ENCODE results near the gene KLHL36.

The KLHL36 gene

DNA sequence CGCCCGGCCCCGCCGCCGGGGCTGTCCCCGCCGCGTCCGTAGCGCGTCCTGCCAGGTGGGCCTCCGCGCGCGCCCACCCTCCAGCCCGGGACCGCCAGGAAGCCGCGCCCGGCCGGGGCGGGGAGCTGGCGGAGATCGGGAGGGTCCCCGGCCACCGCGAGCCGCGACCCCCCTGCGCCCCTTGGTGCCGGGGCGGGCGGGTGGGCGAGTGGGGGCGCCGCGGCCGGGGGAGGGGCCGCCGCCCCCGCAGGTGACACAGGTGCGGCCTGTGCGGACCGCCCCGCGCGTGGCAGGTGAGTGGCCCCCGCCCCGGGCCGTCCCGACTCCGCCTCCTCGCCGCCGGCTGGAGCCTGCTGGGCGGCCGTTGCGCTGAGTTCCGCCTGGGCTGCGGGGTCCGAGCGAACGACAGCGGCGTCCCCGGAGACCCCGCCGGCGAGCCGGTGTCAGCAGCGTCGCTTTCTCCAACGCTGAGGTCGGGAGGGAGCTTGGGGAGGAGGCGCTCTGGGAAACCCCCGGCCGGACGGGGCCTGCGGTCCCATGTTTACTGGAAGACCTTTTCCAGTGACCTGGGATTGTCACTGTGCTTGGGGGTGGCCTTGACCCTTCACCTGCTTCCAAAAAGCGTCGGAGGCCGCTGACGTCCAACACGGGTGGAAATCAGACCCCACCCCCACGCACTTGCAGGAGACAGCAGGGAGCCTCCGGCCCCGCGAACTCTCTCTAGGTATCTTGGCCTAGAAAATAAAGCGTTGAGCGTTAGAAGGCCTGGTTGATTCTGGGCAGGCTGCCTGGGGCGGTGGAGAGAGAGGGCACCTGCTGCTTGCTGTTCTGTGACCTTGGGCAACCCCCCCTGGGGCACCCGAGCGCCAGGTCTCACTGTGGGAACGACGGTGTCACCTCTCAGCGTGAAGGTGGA is 542 bp downstream of the KLHL36 start:
- no peak for DNase-seq (ENCODE audit: low read depth)

DNA sequence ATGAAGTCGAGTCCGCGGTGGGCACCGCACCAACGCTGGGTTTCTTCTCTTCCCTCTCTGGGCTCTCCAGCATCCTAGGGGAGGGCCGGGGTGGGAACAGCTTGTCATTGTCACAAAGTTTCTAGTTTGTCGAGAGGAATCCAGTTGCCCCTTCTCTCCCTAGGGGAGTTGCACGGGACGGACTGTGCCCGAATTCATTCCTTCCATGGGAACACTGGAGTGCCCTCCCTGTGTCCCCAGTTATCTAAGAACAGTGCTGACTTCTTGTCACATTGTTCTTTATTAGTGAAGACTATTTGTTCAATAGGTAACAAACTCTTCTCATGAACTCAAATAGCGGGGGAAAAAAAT is 1.2 kb downstream of the KLHL36 start:
- DNase-seq (ENCODE audit: low read depth): no peak

DNA sequence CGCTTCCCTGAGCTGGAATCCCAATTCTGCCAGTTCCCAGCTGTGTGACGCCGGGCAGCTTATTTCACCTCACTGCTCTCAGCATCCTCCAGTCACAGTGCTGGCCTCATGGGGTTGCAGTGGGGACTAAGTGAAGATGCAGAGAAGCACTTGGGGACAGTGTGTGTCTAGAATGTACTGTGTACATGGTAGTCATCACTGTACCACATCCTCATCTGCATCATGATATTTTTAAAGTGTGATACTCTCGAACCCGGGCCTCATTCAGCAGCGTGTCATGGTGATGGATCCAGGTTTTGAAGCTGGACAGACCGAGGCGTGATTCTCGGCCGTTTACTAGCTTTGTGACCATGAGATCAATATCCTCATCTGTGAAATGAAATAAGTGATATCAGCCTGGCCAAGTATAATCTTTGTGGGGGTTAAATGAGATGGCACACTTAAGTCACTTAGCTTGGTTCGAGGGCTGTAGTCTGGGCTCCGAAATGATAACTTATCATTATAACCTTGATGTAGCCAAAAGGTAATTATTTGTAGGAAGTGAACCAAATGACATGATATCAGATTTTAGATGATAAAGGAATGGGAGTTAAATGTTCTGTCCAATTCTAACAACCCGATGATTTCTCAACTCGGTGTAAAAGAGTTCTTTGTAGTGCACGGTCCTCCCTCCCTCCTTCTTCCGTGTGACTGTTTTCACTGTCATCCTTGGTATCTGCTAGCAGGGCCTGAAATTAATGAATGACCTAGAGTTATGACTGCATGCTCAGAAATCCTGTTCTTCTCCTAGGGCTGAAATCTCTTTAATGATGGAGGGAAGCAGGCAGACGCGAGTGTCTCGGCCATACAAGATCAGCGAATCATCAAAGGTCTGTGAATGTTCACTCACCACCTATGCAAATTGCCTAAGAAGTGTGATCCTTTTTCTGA is 2.0 kb downstream of the KLHL36 start:
- no peak for DNase-seq (ENCODE audit: low read depth)

DNA sequence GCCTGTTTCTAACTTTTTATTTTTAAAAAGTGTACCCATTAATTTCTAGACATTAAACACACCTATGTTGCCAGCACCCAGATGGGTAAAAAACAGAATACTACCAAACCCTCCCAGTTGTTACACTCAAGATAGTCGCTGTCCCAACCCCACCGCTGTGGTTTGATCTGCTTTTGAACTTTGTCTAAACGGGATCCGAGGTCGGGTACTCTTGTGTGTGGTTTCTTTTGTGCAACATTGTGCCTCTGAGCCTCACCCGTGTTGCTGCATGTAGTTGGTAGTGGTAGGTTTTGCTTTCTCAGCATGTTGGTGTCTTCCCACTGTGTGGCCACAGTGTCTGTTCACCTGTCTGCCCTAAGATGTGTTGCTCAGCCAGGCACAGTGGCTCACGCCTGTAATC is 4.3 kb downstream of the KLHL36 start:
- no peak for DNase-seq (ENCODE audit: low read depth)

DNA sequence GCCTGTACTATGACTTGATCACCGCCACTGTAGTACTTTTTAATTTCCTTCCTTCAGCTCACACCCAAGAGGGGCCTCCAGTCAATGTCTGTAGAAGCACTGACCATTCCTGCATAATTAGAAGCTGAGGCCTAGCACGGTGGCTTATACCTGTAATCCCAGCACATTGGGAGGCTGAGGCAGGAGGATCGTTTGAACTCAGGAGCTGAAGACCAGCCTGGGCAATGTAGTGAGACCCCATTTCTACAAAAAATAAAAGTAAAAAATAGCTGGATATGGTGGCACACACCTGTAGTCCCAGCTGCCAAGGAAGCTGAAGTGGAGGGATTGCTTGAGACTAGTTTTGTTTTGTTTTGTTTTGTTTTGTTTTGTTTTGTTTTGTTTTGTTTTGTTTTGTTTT is 5.9 kb downstream of the KLHL36 start:
- DNase-seq (ENCODE audit: low read depth): no peak

DNA sequence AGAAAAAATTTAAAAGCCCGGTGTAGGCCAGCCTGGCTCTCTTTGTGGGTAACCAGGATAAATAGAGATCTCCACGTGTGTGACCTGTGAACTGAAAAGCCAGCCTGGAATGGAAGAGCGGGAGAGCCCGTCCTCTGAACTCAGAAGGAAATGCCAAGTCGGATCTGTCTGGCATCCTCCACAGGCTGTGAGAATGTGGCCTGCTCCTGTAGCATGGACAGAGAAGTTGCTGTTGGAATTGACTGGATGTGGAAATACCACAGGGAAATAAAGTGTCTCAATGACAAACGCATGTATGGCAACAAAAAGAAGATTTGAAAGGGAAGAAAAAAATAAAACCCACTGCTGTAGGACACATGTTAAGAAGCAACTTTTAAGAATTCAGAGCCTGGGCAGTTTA is 6.7 kb downstream of the KLHL36 start:
- no peak for DNase-seq (ENCODE audit: low read depth)

DNA sequence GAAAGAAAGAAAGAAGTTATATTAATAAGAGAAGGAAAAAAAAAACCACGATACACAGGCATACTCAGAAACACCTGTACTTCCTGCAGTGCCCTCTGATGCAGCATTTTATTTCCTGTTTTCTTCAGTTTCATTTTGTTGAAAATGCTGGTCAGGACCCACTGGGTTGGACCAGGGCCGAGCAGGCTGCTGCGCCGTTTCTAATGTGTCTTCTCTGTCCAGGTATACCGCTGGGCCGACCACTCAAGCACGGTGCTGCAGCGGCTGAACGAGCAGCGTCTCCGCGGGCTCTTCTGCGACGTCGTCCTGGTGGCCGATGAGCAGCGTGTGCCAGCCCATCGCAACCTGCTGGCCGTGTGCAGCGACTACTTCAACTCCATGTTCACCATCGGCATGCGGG is 8.3 kb downstream of the KLHL36 start:
- DNase-seq (ENCODE audit: low read depth): no peak

DNA sequence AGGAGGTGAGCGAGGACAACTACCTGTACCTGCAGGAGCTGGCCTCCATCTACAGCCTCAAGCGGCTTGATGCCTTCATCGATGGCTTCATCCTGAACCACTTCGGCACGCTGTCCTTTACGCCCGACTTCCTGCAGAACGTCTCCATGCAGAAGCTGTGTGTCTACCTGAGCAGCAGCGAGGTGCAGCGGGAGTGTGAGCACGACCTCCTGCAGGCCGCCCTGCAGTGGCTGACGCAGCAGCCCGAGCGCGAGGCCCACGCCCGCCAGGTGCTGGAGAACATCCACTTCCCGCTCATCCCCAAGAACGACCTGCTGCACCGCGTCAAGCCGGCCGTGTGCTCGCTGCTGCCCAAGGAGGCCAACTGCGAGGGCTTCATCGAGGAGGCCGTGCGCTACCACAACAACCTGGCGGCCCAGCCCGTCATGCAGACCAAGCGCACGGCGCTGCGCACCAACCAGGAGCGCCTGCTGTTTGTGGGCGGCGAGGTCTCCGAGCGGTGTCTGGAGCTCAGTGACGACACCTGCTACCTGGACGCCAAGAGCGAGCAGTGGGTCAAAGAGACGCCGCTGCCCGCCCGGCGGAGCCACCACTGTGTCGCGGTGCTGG is 9.0 kb downstream of the KLHL36 start:
- no peak for DNase-seq (ENCODE audit: low read depth)

DNA sequence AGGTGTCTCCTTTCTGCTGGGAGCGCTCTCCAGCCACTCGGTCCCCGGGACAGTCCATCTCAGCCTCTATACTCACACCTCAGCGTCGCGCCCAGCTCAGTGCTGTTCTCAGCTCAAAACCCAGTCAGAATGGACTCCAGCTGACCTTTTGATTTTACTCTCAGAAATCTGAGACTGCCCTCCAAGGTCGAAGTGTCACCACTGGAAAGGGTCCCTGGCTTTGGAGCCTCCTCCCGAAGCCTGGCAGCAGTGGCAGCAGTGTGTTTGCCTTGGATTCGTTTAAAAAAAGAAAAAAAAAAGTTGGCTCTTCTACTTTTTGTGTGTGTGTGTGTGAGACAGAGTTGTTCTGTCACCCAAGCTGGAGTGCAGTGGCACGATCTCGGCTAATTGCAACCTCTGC is 10.4 kb downstream of the KLHL36 start:
- DNase-seq (ENCODE audit: low read depth): no peak

DNA sequence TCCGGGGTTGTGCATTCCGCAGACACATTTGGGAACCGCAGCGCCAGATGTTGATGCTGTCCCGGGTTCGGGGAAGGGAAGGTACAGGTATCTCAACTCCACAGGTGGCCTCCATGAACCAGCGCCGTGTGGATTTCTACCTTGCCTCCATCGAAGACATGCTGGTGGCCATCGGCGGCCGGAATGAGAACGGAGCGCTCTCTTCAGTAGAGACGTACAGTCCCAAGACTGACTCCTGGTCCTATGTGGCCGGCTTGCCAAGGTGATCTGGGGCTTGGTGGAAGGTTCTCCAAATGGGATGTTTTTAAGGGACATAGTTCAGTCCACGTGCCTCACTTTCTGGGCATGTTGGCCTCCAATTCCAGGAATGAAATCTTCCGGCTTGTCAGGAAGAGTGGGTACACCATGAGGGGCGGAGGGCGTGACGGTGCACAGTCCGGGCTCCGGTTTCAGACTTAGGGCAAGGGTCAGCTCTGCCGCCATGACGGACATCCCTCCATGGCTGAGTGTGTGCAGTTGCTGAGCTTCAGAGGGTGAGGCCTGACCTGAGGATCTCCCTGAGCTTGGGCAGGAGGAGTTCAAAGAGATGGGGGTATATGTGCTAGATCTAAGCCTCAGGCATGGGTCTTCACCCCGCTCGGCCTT is 11.5 kb downstream of the KLHL36 start:
- no peak for DNase-seq (ENCODE audit: low read depth)

DNA sequence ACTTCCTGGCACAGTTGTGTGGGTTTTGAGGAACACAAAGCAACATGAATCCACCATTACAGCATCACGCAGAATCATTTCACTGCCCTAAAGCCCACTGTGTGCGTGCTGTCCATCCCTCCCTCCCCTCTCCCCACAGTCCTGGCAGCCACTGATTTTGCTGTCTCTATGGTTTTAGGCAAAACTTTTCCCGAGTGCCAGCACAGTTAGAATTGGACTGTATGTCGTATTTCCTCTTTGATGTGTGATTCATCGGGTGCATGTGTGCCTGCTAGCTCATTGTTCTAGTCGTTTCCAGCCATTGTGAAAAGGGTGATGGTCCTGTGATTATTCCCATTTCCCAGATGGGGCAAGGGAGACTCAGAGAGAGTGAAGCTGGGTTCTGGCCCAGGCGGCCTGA is 12.7 kb downstream of the KLHL36 start:
- no peak for DNase-seq (ENCODE audit: low read depth)

DNA sequence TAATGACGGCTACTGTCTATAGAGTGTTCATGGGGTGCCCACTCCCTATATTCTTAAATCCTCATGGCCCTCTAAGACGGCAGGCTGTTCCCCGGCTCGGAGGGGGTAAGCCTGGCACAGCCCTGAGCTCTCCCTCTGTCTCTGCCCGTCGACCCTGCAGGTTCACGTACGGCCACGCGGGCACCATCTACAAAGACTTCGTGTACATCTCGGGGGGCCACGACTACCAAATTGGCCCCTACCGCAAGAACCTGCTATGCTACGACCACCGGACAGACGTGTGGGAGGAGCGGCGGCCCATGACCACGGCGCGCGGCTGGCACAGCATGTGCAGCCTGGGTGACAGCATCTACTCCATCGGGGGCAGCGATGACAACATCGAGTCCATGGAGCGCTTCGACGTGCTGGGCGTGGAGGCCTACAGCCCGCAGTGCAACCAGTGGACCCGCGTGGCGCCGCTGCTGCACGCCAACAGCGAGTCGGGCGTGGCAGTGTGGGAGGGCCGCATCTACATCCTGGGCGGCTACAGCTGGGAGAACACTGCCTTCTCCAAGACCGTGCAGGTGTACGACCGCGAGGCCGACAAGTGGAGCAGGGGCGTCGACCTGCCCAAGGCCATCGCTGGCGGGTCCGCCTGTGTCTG is 13.2 kb downstream of the KLHL36 start:
- DNase-seq (ENCODE audit: low read depth): no peak

DNA sequence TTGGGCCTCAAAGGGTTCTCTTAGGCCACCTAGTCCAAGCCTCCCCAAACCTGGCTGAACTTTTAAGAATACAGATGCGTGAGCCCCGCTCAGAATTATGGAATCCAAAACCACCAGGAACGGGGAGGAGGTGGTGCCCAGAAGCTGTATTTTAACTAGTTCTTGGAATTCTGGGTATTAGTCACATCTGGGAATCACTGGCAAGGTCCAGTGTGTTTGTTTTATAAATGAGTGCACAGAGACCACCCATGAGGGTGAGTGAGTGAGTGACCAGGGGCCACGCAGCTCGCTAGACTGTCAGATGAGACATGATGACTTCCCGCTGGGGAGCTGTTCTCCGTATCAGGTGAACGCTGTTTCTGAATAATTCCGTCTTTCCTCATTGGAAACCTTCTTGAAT is 14.2 kb downstream of the KLHL36 start:
- DNase-seq (ENCODE audit: low read depth): no peak

DNA sequence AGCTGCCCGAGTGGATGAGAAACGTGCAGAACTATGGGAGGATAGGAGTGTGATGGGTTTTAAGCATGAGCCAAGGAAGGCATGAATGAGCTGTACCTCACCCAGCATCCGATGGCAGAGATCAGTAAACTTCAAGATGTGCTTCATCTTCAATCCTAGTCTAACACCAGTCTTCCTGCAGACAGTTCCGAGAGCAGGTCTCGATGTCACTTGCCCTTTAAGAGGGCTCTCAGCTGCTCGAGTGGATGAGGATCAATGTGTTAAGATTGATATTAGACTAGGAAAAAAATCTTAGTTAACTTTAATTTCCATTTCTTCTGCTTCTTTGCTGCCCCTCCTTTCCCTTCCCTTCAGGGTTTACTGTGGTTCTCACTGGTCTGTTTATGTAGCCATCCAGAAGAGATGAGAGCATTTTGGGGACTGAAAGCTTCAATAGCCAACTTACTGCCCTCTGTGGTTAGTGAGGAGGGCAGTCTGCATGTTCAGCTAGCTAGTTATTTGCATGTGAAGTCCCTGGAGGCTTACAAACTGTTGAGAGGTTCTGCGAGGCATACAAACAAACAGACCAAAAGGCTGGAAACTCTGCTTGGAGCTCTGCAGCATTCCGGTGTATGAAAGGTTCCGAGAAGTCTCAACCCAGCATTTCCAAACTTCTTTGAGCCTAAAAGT is 15.3 kb downstream of the KLHL36 start:
- no peak for DNase-seq (ENCODE audit: low read depth)

DNA sequence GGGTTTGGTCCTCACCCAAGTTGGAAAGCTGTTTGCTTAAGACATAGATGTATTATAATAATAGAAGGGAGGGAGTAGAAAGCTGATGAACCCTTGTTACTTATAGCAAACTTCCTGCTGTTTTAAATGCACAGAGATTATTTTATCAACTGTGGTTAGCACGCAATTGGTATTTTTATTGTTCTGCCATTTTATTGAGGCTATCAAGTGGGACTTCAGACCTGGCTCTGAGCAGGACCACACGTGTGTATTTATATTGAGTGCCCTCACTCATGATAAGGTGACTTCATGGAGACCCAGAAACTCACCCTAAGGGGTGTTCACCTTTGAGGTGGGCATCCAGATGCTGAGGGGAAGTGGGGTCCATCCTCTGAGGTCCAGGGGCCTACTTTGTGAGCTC is 17.0 kb downstream of the KLHL36 start:
- no peak for DNase-seq (ENCODE audit: low read depth)

DNA sequence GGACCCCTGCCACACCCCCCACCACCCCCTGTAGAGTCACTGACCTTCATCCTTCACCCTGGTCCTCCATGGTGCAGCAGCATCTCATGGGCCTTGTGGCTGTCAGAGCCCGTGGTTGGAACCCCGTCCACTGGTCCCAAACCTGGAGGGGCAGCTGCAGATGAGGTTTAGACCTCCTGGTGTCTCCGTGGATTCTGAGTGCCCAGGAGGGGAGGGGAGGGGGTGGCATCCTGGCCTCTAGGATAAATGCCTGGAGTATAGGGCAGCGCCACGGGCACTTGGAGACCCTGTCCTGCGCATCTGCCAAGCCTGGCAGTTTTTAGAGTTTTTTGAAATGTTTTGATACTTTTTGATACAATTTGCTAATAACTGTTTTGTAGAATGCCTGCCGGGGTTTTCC is 17.5 kb downstream of the KLHL36 start:
- DNase-seq (ENCODE audit: low read depth): no peak

DNA sequence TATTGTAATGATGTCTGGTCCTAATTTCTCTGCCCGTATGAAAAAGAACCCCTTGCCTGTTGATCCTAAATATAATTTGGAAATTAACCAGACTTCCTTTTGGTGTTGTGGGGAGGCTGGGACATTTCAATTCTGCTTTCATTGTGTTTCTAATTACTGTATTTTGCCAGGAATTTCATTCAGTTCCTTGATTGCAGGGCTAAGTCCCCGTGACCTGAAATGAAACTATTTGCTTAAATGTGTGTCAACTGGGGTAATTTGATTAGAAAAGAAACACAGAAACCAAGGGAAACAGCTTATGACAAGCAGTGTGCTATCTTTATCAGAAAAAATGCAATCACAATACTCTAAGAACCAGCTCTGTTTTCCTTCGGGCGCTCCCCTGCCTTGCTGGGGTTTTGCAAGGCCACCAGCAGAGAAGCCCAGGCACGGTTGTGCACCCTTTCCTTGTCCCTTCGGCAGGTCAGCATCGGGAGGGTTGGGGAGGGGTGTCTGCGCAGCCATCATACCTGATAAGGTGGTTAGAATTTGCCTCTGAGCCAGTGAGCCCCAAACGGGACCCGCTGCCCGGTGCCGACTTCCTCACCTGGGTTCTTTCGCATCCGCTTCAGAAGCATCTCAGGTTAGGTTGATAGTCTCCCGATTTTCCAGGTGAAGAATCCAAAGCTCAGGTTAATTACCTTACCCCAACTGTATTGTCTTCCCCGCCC is 19.4 kb downstream of the KLHL36 start:
- DNase-seq (ENCODE audit: low read depth): no peak

DNA sequence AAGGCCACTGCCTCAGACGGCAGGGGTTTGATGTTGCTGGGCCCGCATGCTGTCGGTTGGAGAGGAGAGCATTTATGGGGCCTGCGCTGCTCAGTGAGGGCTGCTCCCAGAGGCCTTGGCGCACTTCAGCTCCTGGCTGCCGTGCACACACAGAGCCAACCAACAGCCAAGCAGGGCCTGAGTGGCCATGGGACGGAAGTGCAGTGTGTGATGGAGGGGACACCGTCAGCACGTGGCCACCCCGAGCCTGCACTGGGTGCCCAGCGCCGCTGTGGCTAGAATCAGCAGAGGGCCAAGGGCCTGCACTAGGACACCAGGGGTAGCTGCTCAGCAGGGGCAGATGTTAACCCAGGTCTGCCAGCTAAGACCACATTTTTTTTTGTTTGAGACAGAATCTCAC is 21.8 kb downstream of the KLHL36 start:
- DNase-seq (ENCODE audit: low read depth): no peak

DNA sequence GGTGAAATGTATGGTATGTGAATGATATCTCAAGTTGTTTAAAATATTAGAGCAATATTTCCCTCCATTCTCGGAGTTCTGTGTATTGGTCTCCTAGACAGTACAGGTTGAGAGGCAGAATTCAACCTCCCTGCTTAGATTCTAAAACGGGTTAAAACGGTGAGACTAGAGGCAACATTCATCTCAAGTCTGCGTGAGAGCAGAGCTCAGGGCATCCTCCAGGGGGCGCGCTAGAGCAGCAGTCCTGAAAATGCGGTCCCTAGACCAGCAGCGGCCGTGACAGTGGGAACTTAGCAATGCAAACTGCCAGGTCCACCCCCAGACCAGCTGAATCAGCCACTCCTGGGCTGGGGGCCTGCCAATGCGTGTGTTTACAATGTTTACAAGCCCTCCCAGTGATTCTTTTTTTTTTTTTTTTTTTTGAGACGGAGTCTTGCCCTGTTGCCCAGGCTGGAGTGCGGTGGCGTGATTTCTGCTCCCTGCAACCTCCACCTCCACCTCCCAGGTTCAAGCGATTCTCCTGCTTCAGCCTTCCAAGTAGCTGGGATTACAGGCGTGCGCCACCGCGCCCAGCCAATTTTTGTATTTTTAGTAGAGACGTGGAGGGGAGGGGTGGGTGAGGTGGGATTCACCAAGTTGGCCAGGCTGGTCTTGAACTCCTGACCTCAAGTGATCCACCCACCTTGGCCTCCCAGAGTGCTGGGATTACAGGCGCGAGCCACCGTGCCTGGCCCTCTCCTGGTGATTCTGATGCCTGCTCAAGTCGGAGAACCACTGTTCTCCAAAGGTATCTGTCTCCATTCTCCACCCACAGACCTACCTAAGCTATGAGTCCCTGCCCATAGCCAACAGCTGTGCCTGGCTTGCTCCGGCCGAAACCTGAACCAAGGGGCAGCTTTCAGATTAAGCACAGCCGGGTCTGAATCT is 24.2 kb downstream of the KLHL36 start:
- DNase-seq (ENCODE audit: low read depth): peak; percentile 81

DNA sequence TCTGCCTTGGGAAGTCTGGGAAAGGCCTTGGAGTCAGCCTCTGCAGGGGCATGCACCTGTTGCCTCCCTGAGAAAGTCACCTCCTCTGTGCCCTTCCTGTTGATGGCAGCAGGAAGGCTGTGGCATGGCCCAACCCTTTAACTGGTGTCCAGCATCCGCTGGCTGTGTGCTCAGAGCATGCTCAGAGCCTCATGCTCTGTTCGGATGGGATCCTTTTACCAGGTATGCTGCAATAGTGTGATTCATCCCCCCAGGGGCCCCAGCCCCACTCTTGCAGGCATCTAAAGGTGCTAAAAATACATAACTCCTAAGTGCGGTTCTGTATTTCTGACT is 24.9 kb downstream of the KLHL36 start:
- no peak for DNase-seq (ENCODE audit: low read depth)

All from stimulated activated CD8-positive, alpha-beta memory T cell treated with anti-CD3 and anti-CD28 coated beads, Interleukin-15, amount 100 ng/mL, for 24 hours (primary cell).